HG03064 (cell line): ENCODE measurements around the gene C1QTNF6.

ENCODE experiments used
- ATAC-seq: cut with Tn5 transposase; IDR thresholded peaks from one replicate; pipeline ENCODE4 v1.9.1; 2021; ENCODE audit warnings: low read depth; ENCODE audit not compliant: unreplicated experiment

Gene C1QTNF6

GRCh38 chr22:37146507-37147180 is 41.4 kb downstream of the C1QTNF6 start:
- ATAC-seq, result no peak

GRCh38 chr22:37146051-37146385 is 42.0 kb downstream of the C1QTNF6 start:
- no peak for ATAC-seq

GRCh38 chr22:37145180-37146050 is 42.6 kb downstream of the C1QTNF6 start:
- ATAC-seq, result no peak

- ATAC-seq, result no peak
Measured at GRCh38 chr22:37144180-37144554, 43.9 kb downstream of the C1QTNF6 start.

DNA sequence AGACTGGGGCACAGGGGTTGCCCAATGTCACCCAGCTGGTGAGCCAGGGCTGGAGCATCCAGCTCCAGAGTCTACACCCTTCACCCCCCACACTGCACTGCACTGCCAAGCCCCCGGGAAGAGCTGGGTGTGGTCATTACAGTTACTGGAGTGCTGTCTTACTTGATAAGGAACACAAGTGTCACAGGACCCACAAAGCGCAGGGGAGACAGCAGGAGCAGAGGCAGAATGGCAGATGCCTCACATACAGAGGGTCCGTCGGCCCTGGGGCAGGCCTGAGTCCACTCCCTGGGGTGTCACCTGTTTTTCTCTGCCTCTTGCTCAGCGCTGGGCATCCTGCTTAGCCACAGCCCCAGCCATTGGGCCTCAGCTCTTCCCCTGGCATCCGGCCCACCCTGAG is 46.1 kb downstream of the C1QTNF6 start:
- ATAC-seq, result no peak

DNA sequence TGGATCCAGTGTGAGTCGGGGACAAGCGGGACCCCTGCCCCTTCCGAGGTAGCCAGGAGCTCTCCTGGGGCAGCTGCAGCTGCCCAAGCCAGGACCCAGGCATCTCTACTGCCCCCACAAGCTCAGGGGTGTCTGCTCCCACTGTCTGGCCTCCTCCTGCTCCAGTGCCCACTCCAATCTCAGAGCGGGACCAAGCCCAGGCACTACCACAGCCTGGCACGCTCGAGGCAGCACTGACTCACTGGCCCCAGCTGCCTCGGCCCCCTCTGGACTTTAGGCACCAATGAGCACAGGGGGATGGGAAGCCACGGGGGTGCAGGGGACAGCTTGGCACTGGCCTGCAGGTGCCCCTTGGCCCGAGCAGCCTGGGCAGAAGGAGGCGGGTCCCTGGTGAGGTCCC is 46.6 kb downstream of the C1QTNF6 start:
- no peak for ATAC-seq

DNA sequence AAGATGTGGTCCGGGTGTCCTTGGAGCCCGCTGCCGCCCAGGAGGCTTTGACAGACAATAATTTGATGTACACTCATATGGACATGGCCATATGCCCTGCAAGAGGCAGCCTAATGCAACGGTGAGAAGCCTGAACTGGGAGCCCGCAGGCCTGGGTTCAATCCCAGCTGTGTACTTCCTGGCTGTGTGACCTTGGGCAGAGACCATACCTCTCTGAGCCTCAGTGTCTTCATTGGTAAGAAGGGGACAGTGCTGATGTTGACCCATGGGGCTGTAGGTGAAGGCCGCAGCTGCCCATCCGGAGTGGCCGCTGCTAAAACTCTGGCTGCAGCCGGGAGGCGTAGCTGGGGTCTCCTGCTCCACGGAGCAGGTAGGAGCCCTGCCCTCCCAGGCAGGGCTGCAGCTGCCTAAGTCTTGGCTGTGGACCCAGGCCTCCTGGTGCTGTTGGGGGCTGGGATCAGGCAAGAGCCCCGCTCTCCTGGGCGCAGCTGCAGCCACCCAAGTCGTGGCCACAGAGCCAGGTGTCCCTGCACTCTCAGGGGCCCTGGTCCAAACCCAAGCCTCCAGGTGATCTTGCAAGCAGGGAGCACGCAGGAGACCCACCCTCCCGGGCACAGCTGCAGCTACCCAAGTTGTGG is 47.2 kb downstream of the C1QTNF6 start:
- no peak for ATAC-seq

GRCh38 chr22:37139762-37140161 is 48.3 kb downstream of the C1QTNF6 start:
- no peak for ATAC-seq

DNA sequence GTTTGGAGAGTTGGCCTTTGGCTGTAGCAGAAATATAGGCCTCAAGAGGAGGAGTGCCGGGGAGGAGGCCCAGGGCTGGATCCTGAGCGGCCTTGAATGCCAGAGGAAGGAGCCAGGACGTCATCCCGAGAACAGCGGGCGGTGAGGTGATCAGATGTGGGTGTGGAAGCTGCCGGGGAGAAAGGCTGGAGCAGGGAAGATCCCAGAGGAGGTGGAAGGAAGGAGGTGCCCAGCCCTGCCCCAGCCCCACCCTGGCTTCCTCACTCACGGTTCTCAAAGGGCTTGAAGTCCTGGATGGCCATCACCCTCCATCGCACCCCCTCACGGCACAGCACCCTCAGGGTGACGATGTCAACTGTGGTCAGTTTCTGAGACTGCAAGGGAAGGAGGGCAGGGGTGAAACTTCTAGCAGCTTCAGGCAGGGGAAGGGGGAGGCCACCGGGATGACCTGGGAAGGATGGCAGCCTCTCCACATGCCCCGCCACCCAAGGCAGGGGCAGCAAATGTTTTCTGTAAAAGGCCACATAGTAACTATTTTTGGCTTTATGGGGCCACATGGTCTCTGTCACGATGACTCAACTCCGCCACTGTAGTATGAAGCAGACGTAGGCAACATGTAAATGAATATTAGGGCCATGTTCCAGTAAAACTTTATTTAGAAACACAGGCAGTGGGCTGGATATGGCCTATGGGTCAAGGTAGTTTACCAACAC is 49.0 kb downstream of the C1QTNF6 start:
- no peak for ATAC-seq

DNA sequence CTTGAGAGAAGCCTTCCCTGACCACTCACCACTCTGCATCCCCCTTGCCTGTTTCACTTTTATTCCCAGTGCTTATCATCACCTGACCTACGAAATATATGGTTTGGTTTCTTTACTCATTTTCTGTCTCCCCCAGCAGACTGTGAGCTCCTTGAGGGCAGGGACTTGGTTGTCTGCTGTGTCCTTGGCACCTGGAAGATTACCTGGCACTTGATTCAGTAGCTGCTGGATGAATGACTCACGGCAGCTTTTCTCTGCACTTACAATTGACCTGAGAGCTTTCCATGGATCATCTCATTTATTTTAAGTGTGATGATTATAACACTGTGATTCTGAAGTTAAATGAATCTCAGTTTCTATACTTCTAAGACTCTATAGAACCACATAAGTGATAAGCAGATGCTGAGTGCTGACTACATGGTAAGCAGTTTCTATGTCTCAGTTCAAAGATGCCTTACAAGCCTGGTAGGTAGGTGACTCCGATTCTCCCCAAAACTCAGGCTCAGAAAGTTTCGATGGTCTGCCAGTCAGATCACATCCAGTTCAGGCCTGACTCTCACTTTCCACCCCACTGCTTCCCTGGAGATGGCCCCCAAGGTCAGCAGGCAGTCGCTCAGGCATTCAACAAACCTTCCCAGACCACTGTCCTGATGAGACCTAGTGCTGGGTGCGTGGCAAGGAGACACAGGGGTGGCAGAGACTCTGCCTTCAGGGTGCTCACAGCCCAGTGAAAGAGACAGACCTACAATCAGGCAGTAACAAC is 50.0 kb downstream of the C1QTNF6 start:
- no peak for ATAC-seq

GRCh38 chr22:37137131-37137530 is 50.9 kb downstream of the C1QTNF6 start:
- ATAC-seq, result no peak

- no peak for ATAC-seq
Measured at GRCh38 chr22:37135023-37135422, 53.0 kb downstream of the C1QTNF6 start.

DNA sequence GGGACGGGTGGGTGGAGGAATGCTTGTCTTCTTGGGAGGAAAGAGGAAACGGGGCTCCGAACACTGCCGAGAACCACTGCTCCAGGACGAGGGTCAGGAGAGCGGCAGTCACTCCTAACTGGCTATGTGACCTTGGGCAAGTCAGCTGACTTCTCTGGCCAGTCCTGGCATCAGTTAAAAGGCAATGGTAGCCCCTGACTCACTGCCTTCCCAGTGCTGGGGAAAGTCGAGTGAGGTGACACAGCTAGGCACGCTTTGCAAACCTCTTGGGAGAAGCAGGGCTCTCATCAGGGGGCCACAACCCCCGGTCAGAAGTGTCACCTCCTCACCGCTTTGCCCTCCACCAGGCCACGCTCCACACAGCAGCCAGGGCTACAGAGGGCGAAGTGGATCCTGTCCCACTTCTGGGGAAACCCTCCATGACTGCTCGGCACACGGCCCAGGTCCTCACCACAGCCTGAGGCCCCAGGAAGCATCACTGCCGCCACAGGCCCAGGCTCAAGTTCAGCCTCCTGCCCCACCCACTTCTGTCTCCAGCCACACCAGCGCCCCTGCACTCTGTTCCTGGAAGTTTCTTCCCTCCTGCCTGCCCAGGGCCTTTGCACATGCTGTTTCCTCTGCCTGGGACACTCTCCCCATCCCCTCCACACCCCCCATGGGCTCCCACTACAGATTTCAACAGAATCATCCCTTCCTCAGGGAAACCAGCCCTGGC is 54.6 kb downstream of the C1QTNF6 start:
- ATAC-seq, result no peak

DNA sequence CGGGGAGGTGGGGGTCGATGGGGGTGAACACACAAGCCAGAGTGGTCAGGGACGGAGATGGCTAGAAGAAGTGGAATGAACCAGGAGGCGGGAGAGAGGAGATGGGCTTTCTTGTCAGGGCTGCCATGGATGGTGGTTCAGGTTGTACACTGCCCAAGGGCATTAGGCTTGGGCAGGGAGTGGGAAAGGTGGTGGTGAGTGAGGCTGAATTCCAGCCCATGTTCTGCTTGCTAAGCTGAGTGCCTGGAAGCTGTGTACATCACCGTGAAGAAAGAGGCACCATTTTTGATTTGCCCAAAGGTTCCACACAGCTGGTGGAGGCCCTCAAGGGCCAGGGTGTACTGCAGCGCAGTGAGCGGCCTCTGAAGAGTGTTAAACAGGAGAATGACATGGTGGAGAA is 55.3 kb downstream of the C1QTNF6 start:
- ATAC-seq, result no peak
